GM19467 (cell line): Measurements from ENCODE around the gene MAP4K4.

Source experiments
- ATAC-seq: cut with Tn5 transposase; IDR thresholded peaks from one replicate; pipeline ENCODE4 v1.9.1; 2021; ENCODE audit warnings: mild to moderate bottlenecking, moderate library complexity; ENCODE audit not compliant: unreplicated experiment

The MAP4K4 gene

DNA sequence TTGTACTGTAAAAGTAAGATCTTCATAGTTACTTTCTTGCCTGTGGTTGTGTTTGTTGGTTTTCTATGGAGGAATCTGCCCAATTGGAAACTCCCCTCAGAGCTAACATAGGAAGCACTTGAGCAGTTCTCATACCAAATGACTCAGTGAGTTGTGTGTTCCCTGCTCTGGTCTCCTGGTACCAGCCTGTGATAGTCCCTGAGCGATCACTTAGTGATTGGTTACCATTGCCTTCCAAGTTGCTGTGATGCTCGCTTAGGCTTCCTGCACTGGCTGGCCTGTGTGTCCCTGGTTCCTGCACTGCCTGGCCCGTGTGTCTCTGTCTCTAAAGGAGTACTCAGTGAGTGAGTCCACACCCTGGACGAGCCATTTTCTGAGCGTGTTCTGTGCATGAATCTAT is 133.0 kb downstream of the MAP4K4 start:
- ATAC-seq, result no peak

DNA sequence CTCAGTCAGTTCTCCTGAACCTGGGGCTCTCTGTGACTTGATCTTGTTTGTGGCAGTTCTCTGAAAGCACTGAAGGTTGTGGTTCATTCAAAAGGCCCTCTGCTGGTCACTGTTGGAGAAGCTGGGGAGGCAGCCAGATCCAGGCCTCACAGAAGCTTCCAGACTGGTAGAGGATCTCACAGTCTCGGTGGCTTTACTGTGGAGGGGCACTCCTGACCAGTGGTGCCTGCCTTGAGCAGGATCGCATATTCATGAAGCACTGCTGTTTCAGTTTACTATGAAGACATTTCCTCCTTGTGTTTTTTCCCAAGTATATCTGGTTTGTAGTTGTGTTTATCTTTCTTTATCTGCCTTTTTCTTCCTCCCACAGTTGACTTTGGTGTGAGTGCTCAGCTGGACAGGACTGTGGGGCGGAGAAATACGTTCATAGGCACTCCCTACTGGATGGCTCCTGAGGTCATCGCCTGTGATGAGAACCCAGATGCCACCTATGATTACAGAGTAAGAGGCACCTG is 133.9 kb downstream of the MAP4K4 start:
- ATAC-seq, result peak; percentile 58

DNA sequence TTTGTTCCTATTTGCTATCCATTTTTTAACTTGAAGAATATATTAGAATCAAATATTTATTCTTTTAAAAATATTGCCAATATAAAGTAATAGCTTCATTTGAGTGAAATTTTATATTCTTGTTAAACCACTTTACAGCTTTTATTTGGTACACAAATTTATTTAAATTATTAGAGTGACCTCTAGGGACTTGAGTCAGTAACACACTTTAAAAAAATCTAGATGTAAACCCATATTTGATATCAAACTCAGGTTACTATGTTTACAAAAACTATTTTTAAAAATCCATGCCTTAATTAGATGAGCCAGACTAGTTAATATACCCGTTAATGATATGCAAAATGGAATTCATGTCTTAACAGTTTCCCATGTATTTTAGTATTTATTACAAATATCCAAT is 134.6 kb downstream of the MAP4K4 start:
- no peak for ATAC-seq

DNA sequence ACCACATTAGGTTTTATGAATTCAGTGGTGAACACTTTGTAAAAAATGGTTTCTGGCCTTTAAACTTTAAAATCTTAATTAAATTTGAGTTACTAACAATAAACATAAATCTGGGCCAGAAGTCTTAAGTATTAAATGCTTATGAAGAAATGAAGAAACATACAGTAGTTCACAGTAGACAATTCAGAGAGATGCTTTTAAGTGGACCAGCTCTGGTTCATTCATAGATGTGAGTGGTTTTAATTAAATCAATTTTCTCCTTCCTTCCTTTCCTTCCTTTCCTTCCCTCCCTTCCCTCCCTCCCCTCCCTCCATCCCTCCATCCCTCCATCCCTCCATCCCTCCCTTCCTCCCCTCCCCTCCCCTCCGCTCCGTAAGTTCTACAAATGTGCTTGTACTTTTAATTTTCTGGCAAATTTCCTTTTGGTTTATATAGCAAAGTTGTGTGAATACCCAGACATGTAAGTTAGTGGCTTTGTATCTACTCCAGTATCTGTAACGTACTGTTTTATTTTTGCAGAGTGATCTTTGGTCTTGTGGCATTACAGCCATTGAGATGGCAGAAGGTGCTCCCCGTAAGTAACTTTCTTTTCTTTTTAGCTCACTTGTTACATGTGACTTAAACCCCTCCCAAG is 136.5 kb downstream of the MAP4K4 start:
- no peak for ATAC-seq

DNA sequence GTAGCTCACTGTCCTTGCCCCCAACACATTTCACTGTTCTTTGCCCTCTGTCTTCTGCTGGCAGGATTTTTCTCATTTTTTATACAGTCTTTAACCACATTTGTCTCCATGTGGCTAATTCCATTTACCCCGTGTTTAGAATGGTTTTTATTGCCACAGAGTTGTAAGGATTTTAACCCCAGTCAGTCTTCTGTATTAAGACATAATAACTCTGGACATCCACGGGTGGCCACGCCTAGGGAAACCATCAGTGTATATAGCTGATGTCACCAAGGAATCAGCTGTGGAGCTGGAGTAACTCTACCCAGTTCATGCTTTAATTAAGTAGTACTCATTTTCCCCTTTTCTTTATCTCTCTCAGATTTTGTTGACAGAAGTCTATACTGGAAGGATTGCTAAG is 139.8 kb downstream of the MAP4K4 start:
- ATAC-seq, result no peak

DNA sequence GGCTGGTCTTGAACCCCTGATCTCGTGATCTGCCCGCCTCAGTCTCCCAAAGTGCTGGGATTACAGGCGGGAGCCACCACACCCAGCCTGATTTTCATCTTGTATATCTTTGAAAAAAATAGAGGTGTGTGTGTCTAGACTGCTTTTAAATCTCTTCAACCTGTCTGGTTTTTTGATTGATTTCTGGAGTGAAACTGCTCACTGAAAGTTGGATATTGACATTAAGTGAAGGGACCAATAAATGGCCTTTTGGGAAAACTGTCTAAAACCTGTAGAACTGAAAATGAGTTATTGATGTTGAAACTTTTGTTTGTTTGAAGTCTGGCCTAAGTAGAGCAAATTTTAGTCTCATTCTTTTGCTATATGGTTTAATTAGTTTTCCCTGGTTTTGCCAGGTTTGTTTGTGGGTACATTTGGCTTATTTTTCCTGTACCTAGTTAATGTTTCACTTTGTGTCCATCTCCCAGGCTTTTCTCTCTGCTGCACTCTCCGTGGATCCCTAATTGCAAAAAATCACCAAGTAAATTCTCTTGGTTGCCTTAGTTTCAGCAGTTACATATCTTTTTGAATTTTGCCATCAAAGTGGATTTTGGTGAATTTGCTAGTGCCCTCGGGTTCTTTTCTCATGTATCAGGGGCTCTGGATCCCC is 144.3 kb downstream of the MAP4K4 start:
- no peak for ATAC-seq

DNA sequence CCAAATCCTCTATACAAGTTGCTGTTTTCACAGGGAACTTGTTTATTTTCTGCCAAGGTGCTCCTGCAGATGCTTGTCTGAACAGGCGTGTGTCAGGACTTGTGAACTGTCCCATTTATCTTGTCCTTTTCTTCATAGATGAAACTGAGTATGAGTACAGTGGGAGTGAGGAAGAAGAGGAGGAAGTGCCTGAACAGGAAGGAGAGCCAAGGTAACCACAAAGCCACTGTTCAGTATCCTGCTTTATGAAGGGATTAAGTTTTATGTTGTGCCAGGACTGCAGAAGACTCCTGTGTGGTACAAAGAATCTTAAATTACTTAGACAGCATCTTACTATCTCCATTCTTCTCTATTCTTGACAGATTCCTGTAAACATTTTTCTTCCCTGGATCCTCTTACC is 145.0 kb downstream of the MAP4K4 start:
- no peak for ATAC-seq

DNA sequence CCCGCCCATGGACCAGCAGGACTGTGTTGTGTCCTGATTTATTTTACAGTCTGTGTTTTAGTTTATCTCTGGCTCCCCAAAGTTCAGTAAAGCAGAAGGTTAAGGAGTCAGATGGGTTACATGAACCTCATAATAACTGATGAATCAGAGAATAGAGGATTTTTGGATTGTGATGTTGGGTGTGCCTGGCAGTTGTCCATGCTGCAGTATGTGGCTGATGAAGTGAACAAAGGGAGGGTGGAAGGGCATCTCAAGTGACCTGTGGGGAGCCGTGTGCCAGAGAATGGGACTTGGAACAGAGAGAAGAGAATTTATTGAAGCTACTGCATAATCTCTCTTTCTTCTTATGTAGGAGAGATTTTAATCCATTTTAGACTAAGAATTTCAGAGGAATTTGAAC is 145.5 kb downstream of the MAP4K4 start:
- no peak for ATAC-seq

DNA sequence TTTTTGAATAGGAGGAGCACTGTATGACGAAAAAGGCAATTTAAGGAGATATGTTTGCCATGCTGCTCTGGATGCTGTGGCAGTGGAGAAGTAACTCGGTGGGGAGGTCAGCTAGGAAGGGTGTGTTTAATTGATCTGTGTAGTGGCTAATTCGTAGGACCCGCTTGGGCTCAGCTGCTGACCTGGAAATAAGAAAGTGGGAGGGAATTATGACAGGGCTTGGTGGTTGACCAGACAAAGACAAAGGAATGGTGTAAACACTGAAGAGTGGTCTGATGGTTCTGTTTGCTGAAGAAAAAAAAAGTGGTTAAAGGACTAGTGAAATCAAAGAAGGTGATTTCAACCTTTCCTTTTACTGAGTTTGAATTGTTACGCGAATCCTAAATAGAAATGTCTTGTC is 146.0 kb downstream of the MAP4K4 start:
- ATAC-seq, result no peak

DNA sequence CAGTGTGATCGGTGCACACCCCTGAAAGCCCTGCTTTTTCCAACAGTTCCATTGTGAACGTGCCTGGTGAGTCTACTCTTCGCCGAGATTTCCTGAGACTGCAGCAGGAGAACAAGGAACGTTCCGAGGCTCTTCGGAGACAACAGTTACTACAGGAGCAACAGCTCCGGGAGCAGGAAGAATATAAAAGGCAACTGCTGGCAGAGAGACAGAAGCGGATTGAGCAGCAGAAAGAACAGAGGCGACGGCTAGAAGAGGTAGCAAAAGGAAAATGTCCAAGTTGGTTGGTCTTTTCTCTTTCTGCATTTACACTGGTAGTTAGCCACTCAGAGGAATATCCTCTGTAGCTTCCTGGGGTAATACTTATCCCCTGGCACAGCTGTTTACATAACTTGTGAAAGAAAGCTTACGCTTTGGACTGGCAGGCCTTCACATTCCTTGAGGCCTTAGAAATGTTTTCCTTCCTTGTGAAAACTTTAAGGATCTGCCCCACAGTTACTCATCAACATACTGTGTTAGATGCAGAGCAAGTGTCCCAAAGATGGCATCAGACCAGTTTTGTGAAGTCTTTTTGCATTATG is 146.6 kb downstream of the MAP4K4 start:
- no peak for ATAC-seq

DNA sequence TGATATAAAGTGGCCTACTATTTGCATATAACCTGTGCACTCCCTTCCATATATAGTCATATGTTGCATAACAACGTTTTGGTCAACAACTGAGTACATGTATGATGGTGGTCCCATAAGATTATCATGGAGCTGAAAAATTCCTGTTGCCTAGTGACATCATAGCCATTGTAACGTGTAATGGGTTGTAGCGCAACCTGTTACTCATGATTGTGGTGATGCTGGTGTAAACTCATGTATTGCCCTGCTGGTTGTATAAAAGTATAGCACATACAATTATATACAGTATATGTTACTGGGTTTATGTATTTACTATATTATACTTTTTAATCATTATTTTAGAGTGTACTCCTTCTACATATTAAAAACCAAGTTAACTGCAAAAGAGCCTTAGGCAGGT is 149.5 kb downstream of the MAP4K4 start:
- ATAC-seq, result no peak

DNA sequence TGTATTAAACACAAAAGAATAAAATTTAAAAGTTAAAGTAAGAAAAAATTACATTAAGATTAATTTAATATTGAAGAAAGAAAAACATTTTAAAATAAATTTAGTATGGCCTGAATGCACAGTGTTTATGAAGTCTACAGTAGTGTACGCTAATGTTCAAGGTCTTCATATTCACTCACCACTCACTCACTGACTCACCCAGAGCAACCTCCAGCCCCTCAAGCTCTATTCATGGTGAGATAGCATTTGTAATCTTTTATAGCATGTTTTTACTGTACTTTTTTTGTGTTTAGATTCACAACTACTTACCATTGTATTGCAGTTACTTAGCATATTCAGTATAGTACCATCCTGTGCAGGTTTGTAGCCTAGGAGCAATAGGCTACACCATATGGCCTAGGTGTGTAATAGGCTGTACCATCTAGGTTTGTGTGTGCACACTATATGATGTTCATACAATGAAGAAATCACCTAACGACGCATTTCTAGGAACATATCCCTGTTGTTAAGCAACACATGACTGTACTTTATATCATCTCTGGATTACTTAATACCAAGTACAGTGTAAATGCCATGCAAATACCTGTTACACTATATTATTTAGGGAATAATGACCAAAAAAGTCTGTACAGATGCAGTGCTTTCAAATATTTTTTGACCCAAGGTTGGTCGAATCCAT is 150.3 kb downstream of the MAP4K4 start:
- no peak for ATAC-seq

DNA sequence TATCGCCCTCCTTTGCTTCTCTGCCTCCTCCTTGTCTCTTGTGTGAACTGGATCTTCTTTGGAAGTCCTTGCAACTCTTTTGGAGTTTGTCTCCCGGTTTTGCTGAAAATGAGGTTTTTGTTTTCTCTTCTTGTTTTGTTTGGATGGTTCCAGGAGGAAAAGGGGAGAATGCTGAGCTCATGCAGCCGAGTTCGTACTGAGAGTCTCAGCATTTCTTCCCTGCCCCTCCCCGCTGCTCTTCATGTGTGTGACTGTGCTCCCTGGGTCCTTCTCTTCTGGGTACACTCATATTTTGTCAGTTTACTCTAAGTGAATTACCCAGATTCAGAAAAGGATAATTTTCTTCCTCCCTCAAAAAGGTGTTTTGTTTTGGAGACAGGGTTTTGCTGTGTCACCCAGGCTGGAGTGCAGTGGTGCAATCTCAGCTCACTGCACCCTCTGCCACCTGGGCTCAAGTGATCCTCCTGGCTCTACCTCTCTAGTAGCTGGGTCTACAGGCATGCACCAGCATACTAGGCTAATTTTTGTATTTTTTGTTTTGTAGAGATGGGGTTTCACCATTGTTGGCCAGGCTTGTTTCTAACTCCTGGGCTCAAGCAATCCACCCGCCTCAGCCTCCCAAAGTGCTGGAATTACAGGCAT is 151.4 kb downstream of the MAP4K4 start:
- ATAC-seq, result no peak

DNA sequence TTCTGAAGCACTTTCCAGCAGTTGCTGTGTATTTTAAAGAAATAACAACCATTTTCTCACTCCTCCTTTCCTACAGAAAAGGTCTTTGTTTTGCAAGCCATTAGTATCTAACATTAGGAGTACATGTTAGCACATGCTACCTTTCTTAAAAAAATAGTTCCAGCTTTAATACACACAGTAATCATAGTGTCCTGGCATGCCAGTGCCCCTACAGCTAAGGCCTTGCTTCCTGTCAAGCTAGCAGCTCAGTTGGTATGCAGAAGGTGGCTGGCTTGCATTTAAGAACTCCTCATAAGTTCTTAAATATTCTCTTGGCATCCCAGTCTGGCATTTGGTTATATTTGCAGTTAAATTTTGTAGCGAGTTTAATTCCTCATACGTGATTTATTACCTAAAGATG is 152.9 kb downstream of the MAP4K4 start:
- no peak for ATAC-seq

DNA sequence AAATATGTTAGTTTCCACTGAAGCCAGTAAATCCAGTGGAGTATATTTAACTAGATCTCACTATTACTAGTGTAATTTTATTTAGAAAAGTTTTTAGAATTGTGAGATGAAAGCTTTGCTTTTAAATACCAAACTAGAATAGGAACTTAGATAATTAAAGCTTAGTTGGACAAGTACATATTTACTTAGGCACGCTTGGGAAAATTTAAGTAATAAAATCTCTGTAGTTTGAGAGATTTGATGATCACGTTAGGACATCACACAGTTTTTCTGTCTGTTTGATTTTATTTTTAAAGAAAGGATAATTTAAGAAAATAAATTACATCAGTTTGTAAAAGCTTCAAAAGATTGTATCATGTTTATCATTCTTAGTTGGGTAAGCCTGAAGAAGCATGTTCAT is 153.5 kb downstream of the MAP4K4 start:
- no peak for ATAC-seq

DNA sequence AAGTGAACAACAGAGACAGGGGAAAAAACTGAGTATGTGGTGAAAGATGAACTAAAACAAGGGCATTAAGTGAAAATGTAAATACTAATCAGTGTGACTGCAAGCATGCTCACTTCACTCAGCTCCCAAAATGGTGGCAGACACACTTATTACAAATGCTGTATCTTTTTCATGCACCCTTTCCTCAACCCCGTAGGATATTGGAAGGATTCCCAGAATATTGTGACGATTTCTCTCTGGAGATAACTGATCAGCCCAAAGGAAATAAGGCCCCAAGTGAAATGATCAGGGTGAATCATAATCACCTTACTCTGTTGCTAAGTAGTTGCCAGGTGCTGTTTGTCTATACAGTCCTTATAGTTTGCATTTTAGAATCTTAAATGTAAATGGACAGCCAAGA is 155.3 kb downstream of the MAP4K4 start:
- no peak for ATAC-seq

DNA sequence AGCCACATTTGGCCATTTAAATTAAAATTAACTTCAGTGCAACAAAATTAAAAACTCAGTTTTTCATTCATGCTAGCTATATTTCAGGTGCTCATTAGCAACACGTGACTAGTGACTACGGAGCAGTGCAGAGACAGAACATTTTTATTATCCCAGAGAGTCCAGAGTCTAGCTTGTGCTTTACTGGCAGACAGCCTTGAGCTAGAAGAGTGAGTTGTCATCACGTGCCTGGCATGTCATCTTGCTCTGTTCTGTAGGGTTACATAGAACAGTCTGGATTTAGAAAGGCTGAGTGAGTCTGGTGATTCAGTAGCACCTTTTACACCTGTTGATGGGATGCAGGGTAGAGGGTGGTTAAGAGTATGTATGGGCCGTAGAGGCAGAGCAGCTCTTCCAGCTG is 157.4 kb downstream of the MAP4K4 start:
- ATAC-seq, result no peak

DNA sequence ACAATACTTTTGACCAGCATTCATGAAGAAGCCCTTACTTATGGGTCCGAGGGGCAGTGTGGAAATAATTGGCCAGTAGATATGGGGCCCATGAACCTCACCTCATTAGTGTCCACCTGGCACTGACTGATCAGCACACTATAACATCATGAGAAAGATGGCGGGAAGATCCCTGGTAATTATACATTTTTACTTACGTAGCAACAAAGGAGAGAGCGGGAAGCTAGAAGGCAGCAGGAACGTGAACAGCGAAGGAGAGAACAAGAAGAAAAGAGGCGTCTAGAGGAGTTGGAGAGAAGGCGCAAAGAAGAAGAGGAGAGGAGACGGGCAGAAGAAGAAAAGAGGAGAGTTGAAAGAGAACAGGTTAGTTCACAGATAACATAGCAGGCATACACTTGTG is 158.3 kb downstream of the MAP4K4 start:
- no peak for ATAC-seq

DNA sequence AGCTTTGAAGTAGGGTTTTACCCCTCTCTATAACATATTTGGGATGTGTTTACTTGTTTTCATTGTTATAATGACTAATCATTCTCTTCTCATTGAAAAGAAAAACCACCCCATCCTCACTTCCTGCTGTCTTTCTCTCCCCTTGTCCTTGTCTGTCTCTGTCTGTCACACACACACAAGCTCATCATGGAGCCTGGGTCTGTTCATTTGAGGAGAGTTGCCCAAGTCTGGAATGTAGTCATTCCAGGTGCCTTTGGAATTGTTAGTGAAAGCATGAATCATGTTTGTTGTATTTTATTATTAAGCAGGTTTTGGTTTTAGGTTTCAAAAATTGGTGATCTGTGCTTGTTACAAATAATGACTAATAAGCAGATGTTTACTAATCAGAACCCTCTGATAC is 160.7 kb downstream of the MAP4K4 start:
- no peak for ATAC-seq

DNA sequence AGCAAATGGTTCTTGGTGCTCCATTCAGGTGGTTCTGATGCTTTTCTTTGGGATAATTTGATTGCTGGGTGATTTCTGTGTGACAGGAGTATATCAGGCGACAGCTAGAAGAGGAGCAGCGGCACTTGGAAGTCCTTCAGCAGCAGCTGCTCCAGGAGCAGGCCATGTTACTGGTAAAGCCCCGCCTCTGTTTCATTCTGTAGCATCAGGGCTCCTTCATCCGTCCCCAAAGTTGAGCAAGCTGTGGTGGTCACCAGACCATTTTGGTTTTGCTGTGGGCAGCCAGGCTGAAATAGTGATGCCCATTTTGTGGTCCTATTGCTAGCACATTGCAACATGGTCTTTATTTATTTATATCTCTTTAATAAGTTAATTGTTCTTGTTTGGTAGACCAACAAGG is 161.4 kb downstream of the MAP4K4 start:
- no peak for ATAC-seq

DNA sequence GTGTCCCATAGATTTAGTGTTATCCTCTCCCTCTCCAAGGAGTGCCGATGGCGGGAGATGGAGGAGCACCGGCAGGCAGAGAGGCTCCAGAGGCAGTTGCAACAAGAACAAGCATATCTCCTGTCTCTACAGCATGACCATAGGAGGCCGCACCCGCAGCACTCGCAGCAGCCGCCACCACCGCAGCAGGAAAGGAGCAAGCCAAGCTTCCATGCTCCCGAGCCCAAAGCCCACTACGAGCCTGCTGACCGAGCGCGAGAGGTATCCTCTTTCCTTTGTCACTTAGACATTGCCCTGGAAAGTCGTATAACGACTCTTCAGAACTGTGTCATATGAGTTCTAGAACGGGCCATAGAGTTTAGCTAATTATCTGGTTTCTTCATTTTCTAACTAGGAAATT is 162.1 kb downstream of the MAP4K4 start:
- no peak for ATAC-seq
